ENCODE data around the gene SYT7.
A peak's percentile ranks its signal among the peaks of the same experiment; 100 is the strongest.

- TF ChIP-seq CTCF (IDR thresholded peaks at IDR 0.05; ENCODE audit: low read length): no peak
- TF ChIP-seq EZH2phosphoT487 (IDR thresholded peaks at IDR 0.05; ENCODE audit: low read length): no peak
- TF ChIP-seq EZH2 (optimal IDR thresholded peaks at IDR 0.05; ENCODE audit: low read depth, low read length): peak; percentile 78
Measured at GRCh38 chr11:61580271-61580888, 496 bp downstream of the SYT7 start.

All from MM.1S (cell line).